HepG2 (cell line): ENCODE results near the gene INTS3. TPM values are rescaled to one million over a fixed set of nuclear protein-coding genes. Genes with fewer than 3 reads are reported as not detected.

Experiments
- ATAC-seq: fragments of 200-7000 bp; cut with Tn5 transposase; 3 replicates; pipeline ENCODE4 v1.9.1; 2020; ENCODE audit warnings: mild to moderate bottlenecking, moderate library complexity
- BruUV-seq: library from RNA; stranded (reverse); fragments of 400-500 nt; replicated peaks from 2 replicates; lab custom pipeline; 2021; lab: Mats Ljungman, UMichigan
- CTCF ChIA-PET: fragments of 300-600 bp; formaldehyde crosslinking; extraction: SDS; loops from one replicate; lab custom pipeline; 2021; ENCODE audit warnings: low total read pairs, inconsistent platforms, low intra/inter-chr PET ratio; lab: Yijun Ruan, JAX
- POLR2A ChIA-PET: fragments of 350-600 bp; sonication (Branson Sonifier 250); formaldehyde crosslinking; loops from one replicate; lab custom pipeline; 2020; ENCODE audit warnings: antibody characterized with exemption, inconsistent platforms; lab: Yijun Ruan, JAX
- DNase-seq: peaks from one replicate; pipeline ENCODE4 v3.0.0-alpha.2; 2015; ENCODE audit warnings: low spot score
- FAIRE-seq: peaks from 3 replicates; lab custom pipeline; 2011; peaks lifted over from hg19 to GRCh38; lab: Jason Lieb, UNC
- H2AFZ ChIP-seq: one replicate; pipeline ENCODE4 v1.6.1; 2011; ENCODE audit warnings: low read length, inconsistent platforms
- H3K27ac ChIP-seq: fragments of 300-600 bp; 3 replicates; pipeline ENCODE4 v1.8.0; 2011; ENCODE audit warnings: mixed run types, mild to moderate bottlenecking, mixed read lengths, low read length, inconsistent platforms; ENCODE audit not compliant: insufficient read depth; ENCODE audit errors: extremely low read length
- H3K27me3 ChIP-seq, 2 experiments: fragments of 200-600 bp in 1 of 2; 2 replicates in 1 of 2; 3 replicates in 1 of 2; pipeline versions ENCODE4 v1.6.0 to v1.8.0; 2011; ENCODE audit warnings: low read length in 2 of 2, mild to moderate bottlenecking in 2 of 2, moderate library complexity in 2 of 2, inconsistent platforms in 1 of 2; ENCODE audit not compliant: insufficient read depth in 2 of 2, control insufficient read depth in 1 of 2
- H3K36me3 ChIP-seq, 2 experiments: fragments of 200-600 bp in 1 of 2; replicated peaks in 1 of 2; 2 replicates in 1 of 2; 3 replicates in 1 of 2; pipeline versions ENCODE4 v1.5.1 to v1.8.0; 2011; ENCODE audit warnings: low read length in 2 of 2, inconsistent platforms in 1 of 2; ENCODE audit not compliant: insufficient read depth in 2 of 2, control insufficient read depth in 1 of 2
- H3K4me1 ChIP-seq: 2 replicates; pipeline ENCODE4 v1.5.1; 2012; ENCODE audit warnings: low read length, inconsistent platforms; ENCODE audit not compliant: insufficient read depth
- H3K4me2 ChIP-seq: 2 replicates; pipeline ENCODE4 v1.6.0; 2011; ENCODE audit warnings: low read depth, low read length, inconsistent platforms
- H3K4me3 ChIP-seq, 3 experiments: fragments of 200-600 bp in 1 of 3; sonication (generic), shearing (Covaris generic) in 1 of 3; replicated peaks in 1 of 3; 2 replicates each; pipeline ENCODE4 v1.5.1; 2011 to 2016; ENCODE audit warnings: low read length in 3 of 3, inconsistent platforms in 2 of 3, low read depth in 2 of 3, mild to moderate bottlenecking in 2 of 3, control low read depth in 1 of 3, mixed read lengths in 1 of 3; ENCODE audit not compliant: insufficient read depth in 1 of 3
- H3K79me2 ChIP-seq: one replicate; pipeline ENCODE4 v1.6.1; 2011; ENCODE audit warnings: low read length, inconsistent platforms; ENCODE audit not compliant: insufficient read depth
- H3K9ac ChIP-seq: 2 replicates; pipeline ENCODE4 v1.6.0; 2011; ENCODE audit warnings: mild to moderate bottlenecking, low read depth, low read length, inconsistent platforms; ENCODE audit not compliant: insufficient read depth
- H3K9me3 ChIP-seq: 2 replicates; pipeline ENCODE4 v1.5.1; 2012; ENCODE audit warnings: mild to moderate bottlenecking, low read length
- H4K20me1 ChIP-seq: 2 replicates; pipeline ENCODE4 v1.6.0; 2011; ENCODE audit warnings: inconsistent platforms, mild to moderate bottlenecking, low read length, moderate library complexity; ENCODE audit not compliant: insufficient read depth
- ADNP ChIP-seq: sonication (generic); formaldehyde crosslinking; IDR thresholded peaks from 2 replicates; pipeline ENCODE4 v1.4.0; 2020; ENCODE audit warnings: missing genetic modification reagents
- HNRNPK ChIP-seq: fragments of 200-400 bp; formaldehyde crosslinking; IDR thresholded peaks from 2 replicates; pipeline ENCODE4 v1.6.1; 2018; ENCODE audit warnings: low read length, low read depth, moderate library complexity, mild to moderate bottlenecking; ENCODE audit not compliant: poor library complexity, severe bottlenecking
- ISL2 ChIP-seq: sonication (generic); formaldehyde crosslinking; IDR thresholded peaks from 2 replicates; pipeline ENCODE4 v1.5.0; 2020; ENCODE audit warnings: missing genetic modification reagents
- KLF11 ChIP-seq: IDR thresholded peaks from 2 replicates; pipeline ENCODE4 v1.6.1; 2016; ENCODE audit warnings: missing compliant biosample characterization
- SOX13 ChIP-seq, 3 experiments: fragments of 450-650 bp in 1 of 3; sonication (generic) in 1 of 3; formaldehyde crosslinking in 1 of 3; IDR thresholded peaks in 2 of 3; conservative IDR thresholded peaks in 1 of 3; 2 replicates each; pipeline versions ENCODE4 v1.5.0 to v1.6.1; 2016 to 2020; ENCODE audit warnings: antibody characterized with exemption in 1 of 3, mild to moderate bottlenecking in 1 of 3, missing compliant biosample characterization in 1 of 3, missing genetic modification reagents in 1 of 3, moderate library complexity in 1 of 3
- ZNF160 ChIP-seq: sonication (generic); formaldehyde crosslinking; IDR thresholded peaks from 2 replicates; pipeline ENCODE4 v1.8.0; 2022; ENCODE audit warnings: mild to moderate bottlenecking, inconsistent platforms, missing genetic modification reagents
- ZNF414 ChIP-seq: sonication (generic); formaldehyde crosslinking; IDR thresholded peaks from 2 replicates; pipeline ENCODE4 v1.5.0; 2020; ENCODE audit warnings: missing genetic modification reagents
- ZNF776 ChIP-seq: sonication (generic); formaldehyde crosslinking; IDR thresholded peaks from 2 replicates; pipeline ENCODE4 v1.4.0; 2020; ENCODE audit warnings: mild to moderate bottlenecking, missing genetic modification reagents
- ZNF788 ChIP-seq: sonication (generic); formaldehyde crosslinking; IDR thresholded peaks from 2 replicates; pipeline ENCODE4 v1.5.0; 2020; ENCODE audit warnings: mild to moderate bottlenecking, missing genetic modification reagents, borderline replicate concordance
- WGBS: methylation state at CpG from one replicate; pipeline ENCODE4 v1.1.6; 2017; ENCODE audit warnings: low lambda C conversion rate; 5-methylcytosine and 5-hydroxymethylcytosine counted together
- in situ Hi-C: cut with HindIII; loops from 2 replicates; pipeline ENCODE4 v1.10.0; 2017; ENCODE audit warnings: low pct_unique_long_range_greater_than_20kb; ENCODE audit not compliant: extremely low pct_ligation_motif_present
- intact Hi-C: fragments of 100-400 bp; cut with micrococcal nuclease; formaldehyde crosslinking; loops from one replicate; pipeline ENCODE4 v1.10.0; 2022; ENCODE audit not compliant: unreplicated experiment
- polyA plus RNA-seq, 8 experiments: library from polyadenylated mRNA; depleted of rRNA in 3 of 8; stranded (reverse) in 7 of 8; unstranded in 1 of 8; fragments of >200 nt; fragmentation: Illumina TruSeq in 4 of 8; extraction: Trizol in 4 of 8; gene quantifications; 2 replicates each; pipeline versions ENCODE4 v1.2.1 to v1.2.3, GENCODE V29; 2011 to 2016; ENCODE audit warnings: low read depth in 4 of 8, missing spikeins in 1 of 8, mixed read lengths in 1 of 8; ENCODE audit not compliant: insufficient read depth in 1 of 8
- total RNA-seq, 5 experiments: library from RNA; depleted of rRNA; stranded (reverse); fragments of >200 nt; fragmentation: Illumina TruSeq; extraction: Trizol; gene quantifications; 2 replicates each; pipeline ENCODE4 v1.2.3, GENCODE V29; 2016; ENCODE audit warnings: low read depth in 1 of 5
- TF ChIP-seq, protein P1 (sequence below): sonication (generic); formaldehyde crosslinking; IDR thresholded peaks from 2 replicates; pipeline ENCODE4 v1.5.0; 2020; ENCODE audit warnings: missing genetic modification reagents, mild to moderate bottlenecking, borderline replicate concordance

The INTS3 gene
- total and polyA plus RNA-seq, 2 of the 13 experiments (the other 11 are each of a cell fraction or from before 2014, with no cell fraction given) = 17.2 to 27.2 TPM

GRCh38 chr1:153688736-153689328 is 39.0 kb upstream of the INTS3 start (continued):
- TF ChIP-seq SOX13 (IDR thresholded peaks at IDR 0.05) = no peak
- no peak for TF ChIP-seq SOX13 (CRISPR knock-in tag; conservative IDR thresholded peaks at IDR 0.05 in 1 of 2, IDR thresholded peaks at IDR 0.05 in 1 of 2)
- TF ChIP-seq, protein P1, sequence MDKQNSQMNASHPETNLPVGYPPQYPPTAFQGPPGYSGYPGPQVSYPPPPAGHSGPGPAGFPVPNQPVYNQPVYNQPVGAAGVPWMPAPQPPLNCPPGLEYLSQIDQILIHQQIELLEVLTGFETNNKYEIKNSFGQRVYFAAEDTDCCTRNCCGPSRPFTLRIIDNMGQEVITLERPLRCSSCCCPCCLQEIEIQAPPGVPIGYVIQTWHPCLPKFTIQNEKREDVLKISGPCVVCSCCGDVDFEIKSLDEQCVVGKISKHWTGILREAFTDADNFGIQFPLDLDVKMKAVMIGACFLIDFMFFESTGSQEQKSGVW (CRISPR knock-in tag) = no peak
- TF ChIP-seq ZNF788 (CRISPR knock-in tag) = no peak
- TF ChIP-seq, all 625 proteins: peak for 0

- TF ChIP-seq HNRNPK = no peak
- no peak for TF ChIP-seq ADNP (CRISPR knock-in tag)
- TF ChIP-seq KLF11 (CRISPR knock-in tag) = no peak
- no peak for TF ChIP-seq ZNF776 (CRISPR knock-in tag)
- TF ChIP-seq ISL2 (CRISPR knock-in tag) = no peak
- no peak for TF ChIP-seq ZNF414 (CRISPR knock-in tag)
- no peak for TF ChIP-seq ZNF160 (CRISPR knock-in tag)
- POLR2A ChIA-PET = no interaction called here
- no peak for ATAC-seq
- H3K27me3 ChIP-seq = peaks cover 1 to 21% of the 10 kb centered on the region in 2 experiments; a peak in 3 of 5 replicates
- no peaks in the 10 kb centered on the region for H3K79me2 ChIP-seq
- no peak overlapping the region for H2AFZ ChIP-seq
- in situ Hi-C loops = no loop called here
- H4K20me1 ChIP-seq = no peaks in the 10 kb centered on the region
- no peaks in the 10 kb centered on the region for H3K36me3 ChIP-seq
- no peak overlapping the region for H3K27ac ChIP-seq
- CTCF ChIA-PET = no interaction called here
- no peak for DNase-seq
- no peak overlapping the region for H3K4me3 ChIP-seq
- H3K9ac ChIP-seq = no peak overlapping the region
- no peak for FAIRE-seq
- H3K4me2 ChIP-seq = no peak overlapping the region
- H3K9me3 ChIP-seq = no peaks in the 10 kb centered on the region
- WGBS = 29% methylated on average over 4 of the region's 4 CpGs
- H3K4me1 ChIP-seq = peaks cover 13% of the 10 kb centered on the region
- intact Hi-C loops = no loop called here
- BruUV-seq = no TSS peak
Measured at GRCh38 chr1:153693466-153693865, 34.4 kb upstream of the INTS3 start.
